HEK293 (cell line): ENCODE results near the gene GSK3B.

Experiments
- ZBTB21 ChIP-seq: fragments of 450-650 bp; formaldehyde crosslinking; IDR thresholded peaks from 2 replicates; pipeline ENCODE4 v1.5.1; 2017; ENCODE audit warnings: missing biosample characterization, missing genetic modification characterization
- ZNF558 ChIP-seq: fragments of 450-650 bp; formaldehyde crosslinking; IDR thresholded peaks from 2 replicates; pipeline ENCODE4 v1.5.1; 2016; ENCODE audit warnings: missing biosample characterization, missing genetic modification characterization

GRCh38 chr3:119861681-119862080, 232.6 kb downstream of the GSK3B start:
- TF ChIP-seq ZBTB21 (tag by site-specific recombination) (no peak), ZNF558 (tag by site-specific recombination) (no peak)
